Astrocyte (in vitro differentiated cells and primary cell): ENCODE results near the gene SRD5A1. TPM values are rescaled to one million over a fixed set of nuclear protein-coding genes. Genes with fewer than 3 reads are reported as not detected.

Experiments used
- DNase-seq: peaks from one replicate; pipeline ENCODE4 v3.0.0-alpha.2; 2010; ENCODE audit warnings: low read depth
- FAIRE-seq: peaks from 2 replicates; lab custom pipeline; 2011; peaks lifted over from hg19 to GRCh38; lab: Jason Lieb, UNC
- H2AFZ ChIP-seq: 2 replicates; pipeline ENCODE4 v1.6.0; 2012; ENCODE audit warnings: low read depth, low read length, inconsistent platforms
- H3K27ac ChIP-seq: 2 replicates; pipeline ENCODE4 v1.5.1; 2011; ENCODE audit warnings: low read depth, low read length, inconsistent platforms
- H3K27me3 ChIP-seq: 2 replicates; pipeline ENCODE4 v1.6.0; 2011; ENCODE audit warnings: low read length, inconsistent platforms; ENCODE audit not compliant: insufficient read depth
- H3K36me3 ChIP-seq: 2 replicates; pipeline ENCODE4 v1.5.1; 2011; ENCODE audit warnings: low read length, inconsistent platforms; ENCODE audit not compliant: insufficient read depth
- H3K4me1 ChIP-seq: 2 replicates; pipeline ENCODE4 v1.5.1; 2011; ENCODE audit warnings: low read length, inconsistent platforms; ENCODE audit not compliant: insufficient read depth
- H3K4me2 ChIP-seq: 2 replicates; pipeline ENCODE4 v1.6.0; 2012; ENCODE audit warnings: low read length, inconsistent platforms
- H3K4me3 ChIP-seq: 2 replicates; pipeline ENCODE4 v1.5.1; 2011; ENCODE audit warnings: low read depth, mild to moderate bottlenecking, low read length, inconsistent platforms; ENCODE audit not compliant: insufficient read depth
- H3K79me2 ChIP-seq: 2 replicates; pipeline ENCODE4 v1.6.0; 2012; ENCODE audit warnings: mild to moderate bottlenecking, low read length, inconsistent platforms; ENCODE audit not compliant: insufficient read depth
- H3K9ac ChIP-seq: 2 replicates; pipeline ENCODE4 v1.6.0; 2012; ENCODE audit warnings: mild to moderate bottlenecking, low read length, inconsistent platforms
- H3K9me3 ChIP-seq: 2 replicates; pipeline ENCODE4 v1.5.1; 2012; ENCODE audit warnings: low read depth, mild to moderate bottlenecking, low read length, inconsistent platforms; ENCODE audit not compliant: insufficient read depth
- H4K20me1 ChIP-seq: 2 replicates; pipeline ENCODE4 v1.6.0; 2012; ENCODE audit warnings: low read length, inconsistent platforms; ENCODE audit not compliant: insufficient read depth
- H3K27ac Mint-ChIP-seq: one replicate; pipeline ENCODE4 v1.8.0; 2021; ENCODE audit warnings: mild to moderate bottlenecking, mixed read lengths; ENCODE audit not compliant: unreplicated experiment
- H3K27me3 Mint-ChIP-seq: one replicate; pipeline ENCODE4 v1.8.0; 2021; ENCODE audit warnings: low read depth, mixed read lengths; ENCODE audit not compliant: unreplicated experiment
- H3K36me3 Mint-ChIP-seq: one replicate; pipeline ENCODE4 v1.8.0; 2021; ENCODE audit warnings: low read depth, mixed read lengths; ENCODE audit not compliant: unreplicated experiment
- H3K4me1 Mint-ChIP-seq: one replicate; pipeline ENCODE4 v1.8.0; 2021; ENCODE audit warnings: low read depth, mixed read lengths; ENCODE audit not compliant: unreplicated experiment
- H3K4me3 Mint-ChIP-seq: one replicate; pipeline ENCODE4 v1.8.0; 2021; ENCODE audit warnings: mild to moderate bottlenecking, moderate library complexity, mixed read lengths; ENCODE audit not compliant: unreplicated experiment
- H3K9me3 Mint-ChIP-seq: one replicate; pipeline ENCODE4 v1.8.0; 2021; ENCODE audit warnings: mild to moderate bottlenecking, mixed read lengths; ENCODE audit not compliant: unreplicated experiment
- CTCF ChIP-seq: IDR thresholded peaks from 2 replicates; pipeline ENCODE4 v1.5.1; 2011; ENCODE audit warnings: low read depth, mild to moderate bottlenecking, inconsistent platforms, low read length, moderate library complexity; ENCODE audit not compliant: insufficient read depth
- EZH2 ChIP-seq: IDR thresholded peaks from 2 replicates; pipeline ENCODE4 v1.6.1; 2012; ENCODE audit warnings: mild to moderate bottlenecking, low read length, inconsistent platforms; ENCODE audit not compliant: insufficient read depth
- total RNA-seq: library from RNA; stranded (reverse); gene quantifications from 2 replicates; pipeline ENCODE4 v1.2.1, GENCODE V29; 2021

SRD5A1 gene
- total RNA-seq, 1 donor from 2014 or later: 27.6 TPM

GRCh38 chr5:6708814-6709213, 75.6 kb downstream of the SRD5A1 start:
- Mint-ChIP-seq H3K4me3 (no peak overlapping the region), H3K27ac (no peak overlapping the region), H3K36me3 (no peaks in the 10 kb centered on the region), H3K4me1 (peaks cover 20% of the 10 kb centered on the region), H3K27me3 (peaks cover 3% of the 10 kb centered on the region), H3K9me3 (no peaks in the 10 kb centered on the region)
- Histone ChIP-seq H3K4me2 (no peak overlapping the region), H3K9ac (no peak overlapping the region), H3K4me3 (no peak overlapping the region), H3K27ac (no peak overlapping the region), H3K36me3 (no peaks in the 10 kb centered on the region), H3K9me3 (no peaks in the 10 kb centered on the region), H3K4me1 (peaks cover 18% of the 10 kb centered on the region), H3K79me2 (no peaks in the 10 kb centered on the region), H4K20me1 (no peaks in the 10 kb centered on the region), H2AFZ (no peak overlapping the region), H3K27me3 (no peaks in the 10 kb centered on the region)
- TF ChIP-seq CTCF (no peak), EZH2 (no peak)
- no peak for FAIRE-seq
- no peak for DNase-seq

GRCh38 chr5:6710070-6710469, 76.8 kb downstream of the SRD5A1 start:
- H3K27ac ChIP-seq: no peak overlapping the region
- no peak overlapping the region for H3K4me3 Mint-ChIP-seq
- no peak overlapping the region for H3K4me2 ChIP-seq

More at GRCh38 chr5:6710070-6710469, 76.8 kb downstream of the SRD5A1 start:
- no peak overlapping the region for H2AFZ ChIP-seq
- H3K9ac ChIP-seq: no peak overlapping the region
- H3K4me3 ChIP-seq: no peak overlapping the region
- H3K27ac Mint-ChIP-seq: no peak overlapping the region
- TF ChIP-seq EZH2 (no peak), CTCF (no peak)
- H3K27me3 ChIP-seq: no peaks in the 10 kb centered on the region
- H3K9me3 Mint-ChIP-seq: no peaks in the 10 kb centered on the region
- H3K27me3 Mint-ChIP-seq: peaks cover 3% of the 10 kb centered on the region
- DNase-seq (no peak), FAIRE-seq (no peak)
- peaks cover 6% of the 10 kb centered on the region for H3K4me1 ChIP-seq
- H3K4me1 Mint-ChIP-seq: peaks cover 8% of the 10 kb centered on the region
- peaks cover 7% of the 10 kb centered on the region for H4K20me1 ChIP-seq
- no peaks in the 10 kb centered on the region for H3K9me3 ChIP-seq
- no peaks in the 10 kb centered on the region for H3K36me3 Mint-ChIP-seq
- no peaks in the 10 kb centered on the region for H3K36me3 ChIP-seq
- peaks cover 9% of the 10 kb centered on the region for H3K79me2 ChIP-seq
